ENCODE results near the gene OSBPL10.

Gene OSBPL10

DNA sequence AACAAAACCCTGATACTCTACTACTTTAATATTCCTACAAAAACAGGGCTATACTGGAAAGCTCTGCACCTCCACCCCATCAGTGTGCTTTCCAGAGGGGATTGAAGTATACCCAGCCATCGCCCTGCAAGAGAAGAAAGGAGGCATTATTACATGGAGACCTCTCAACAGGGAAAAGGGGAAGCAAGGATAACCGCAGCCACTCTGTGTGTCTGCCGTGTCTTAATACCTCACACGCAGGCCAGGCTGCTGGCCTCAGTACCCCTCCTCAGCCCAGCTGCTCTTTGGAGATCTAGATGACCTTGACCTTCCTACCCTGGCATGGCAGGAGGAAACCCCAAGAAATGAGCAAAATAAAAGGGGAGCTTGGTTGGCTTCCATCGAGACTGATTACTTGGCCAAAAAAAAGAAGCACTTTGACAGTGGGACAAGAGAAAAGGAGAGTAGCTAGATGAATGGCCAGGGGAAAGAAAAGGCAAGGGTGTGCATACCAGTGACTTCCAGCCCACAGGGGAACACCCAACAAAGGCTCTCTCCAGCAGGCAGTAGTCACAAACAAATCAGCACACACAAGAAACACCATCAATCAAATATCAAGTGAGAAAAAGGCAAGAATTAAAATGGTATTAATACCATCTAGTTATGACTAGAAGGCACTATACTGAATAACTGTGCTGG, 318.9 kb downstream of the OSBPL10 start:
- Histone ChIP-seq H3K4me1 (ENCODE audit: insufficient read depth, low read length) (peaks cover 3% of the 10 kb centered on the region; the same call in 1 of the 2 replicates), H3K36me3 (ENCODE audit: insufficient read depth, low read depth, low read length) (peaks cover 45% of the 10 kb centered on the region; the same call in 1 of the 2 replicates)

DNA sequence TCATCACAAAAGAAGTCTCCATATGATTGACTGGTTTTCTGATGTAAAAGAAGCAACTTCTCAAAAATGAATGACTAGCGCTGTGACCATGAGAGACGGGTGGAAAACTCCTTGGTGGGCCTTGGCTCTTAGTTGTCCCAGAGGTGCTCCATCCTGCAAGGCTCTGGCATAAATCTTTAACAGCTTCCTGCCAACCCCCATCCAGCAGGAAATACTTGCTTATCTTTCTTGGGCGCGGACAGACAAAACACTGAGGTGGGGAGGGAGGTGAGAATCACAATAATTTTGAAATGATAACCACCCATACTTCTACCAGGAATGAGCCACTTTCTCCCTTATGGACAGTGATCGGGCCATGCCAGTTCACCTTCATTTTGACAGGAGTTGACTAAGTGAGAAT, 319.8 kb downstream of the OSBPL10 start:
- H3K9ac ChIP-seq (ENCODE audit: low read depth, low read length): no peak overlapping the region
- H3K4me3 ChIP-seq (ENCODE audit: low read length): no peak overlapping the region
- H3K27me3 ChIP-seq (ENCODE audit: insufficient read depth, low read length): no peaks in the 10 kb centered on the region
- peaks cover 47% of the 10 kb centered on the region; the same call in 1 of the 2 replicates for H3K36me3 ChIP-seq (ENCODE audit: insufficient read depth, low read depth, low read length)
- H3K27ac ChIP-seq (ENCODE audit: low read length): no peak overlapping the region
- H3K4me1 ChIP-seq (ENCODE audit: insufficient read depth, low read length): peaks cover 3% of the 10 kb centered on the region; the same call in 1 of the 2 replicates
- H3K9me3 ChIP-seq (ENCODE audit: insufficient read depth, low read depth, low read length): peaks cover 19% of the 10 kb centered on the region

More for the DNA sequence above, 318.9 kb downstream of the OSBPL10 start:
- Histone ChIP-seq H3K27ac (ENCODE audit: low read length) (no peak overlapping the region), H3K27me3 (ENCODE audit: insufficient read depth, low read length) (no peaks in the 10 kb centered on the region), H3K9me3 (ENCODE audit: insufficient read depth, low read depth, low read length) (peaks cover 11% of the 10 kb centered on the region; the same call in 1 of the 2 replicates), H3K9ac (ENCODE audit: low read depth, low read length) (no peak overlapping the region), H3K4me3 (ENCODE audit: low read length) (no peak overlapping the region)

DNA sequence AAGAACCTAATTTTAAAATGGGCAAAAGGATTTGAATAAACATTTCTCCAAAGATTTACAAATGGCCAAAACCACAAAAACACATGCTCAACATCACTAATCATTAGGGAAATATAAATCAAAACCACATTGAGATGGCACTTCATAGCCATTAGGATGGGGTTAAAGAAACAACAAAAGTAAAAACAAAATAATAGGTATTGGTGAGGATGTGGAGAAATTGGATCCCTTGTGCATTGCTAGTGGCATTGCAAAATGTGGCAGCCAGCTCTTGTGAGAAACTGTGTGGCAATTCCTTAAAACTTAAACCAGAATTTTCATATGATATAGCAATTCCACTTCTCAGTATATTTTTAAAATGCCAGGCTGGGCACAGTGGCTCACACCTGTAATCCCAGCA, 321.8 kb downstream of the OSBPL10 start:
- no peak overlapping the region for H3K27ac ChIP-seq (ENCODE audit: low read length)
- H3K4me3 ChIP-seq (ENCODE audit: low read length): no peak overlapping the region
- H3K4me1 ChIP-seq (ENCODE audit: insufficient read depth, low read length): peaks cover 3% of the 10 kb centered on the region; the same call in 1 of the 2 replicates
- H3K9me3 ChIP-seq (ENCODE audit: insufficient read depth, low read depth, low read length): peaks cover 38% of the 10 kb centered on the region
- no peak overlapping the region for H3K9ac ChIP-seq (ENCODE audit: low read depth, low read length)
- no peaks in the 10 kb centered on the region for H3K27me3 ChIP-seq (ENCODE audit: insufficient read depth, low read length)
- H3K36me3 ChIP-seq (ENCODE audit: insufficient read depth, low read depth, low read length): peaks cover 55% of the 10 kb centered on the region; the same call in 1 of the 2 replicates

DNA sequence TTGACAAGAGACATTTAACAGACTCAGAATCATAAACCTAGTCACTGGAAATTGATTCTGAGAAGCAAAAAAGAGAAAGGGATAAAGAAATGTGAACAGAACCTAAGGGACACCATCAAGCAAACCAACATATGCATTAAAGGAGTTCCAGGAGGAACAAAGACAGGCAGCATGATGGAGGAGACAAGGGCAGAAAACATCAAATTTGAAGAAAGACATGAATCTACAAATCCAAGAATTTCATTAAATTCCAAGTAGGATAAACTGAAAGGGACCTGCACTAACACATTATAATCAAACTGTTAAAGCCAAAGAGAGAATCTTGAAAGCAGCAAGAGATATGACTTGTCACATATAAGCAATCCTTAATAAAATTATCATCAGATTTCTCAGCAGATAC, 326.1 kb downstream of the OSBPL10 start:
- peaks cover 36% of the 10 kb centered on the region; the same call in 1 of the 2 replicates for H3K36me3 ChIP-seq (ENCODE audit: insufficient read depth, low read depth, low read length)
- H3K27ac ChIP-seq (ENCODE audit: low read length): no peak overlapping the region
- no peak overlapping the region for H3K9ac ChIP-seq (ENCODE audit: low read depth, low read length)
- H3K27me3 ChIP-seq (ENCODE audit: insufficient read depth, low read length): no peaks in the 10 kb centered on the region
- H3K4me3 ChIP-seq (ENCODE audit: low read length): no peak overlapping the region
- no peaks in the 10 kb centered on the region for H3K4me1 ChIP-seq (ENCODE audit: insufficient read depth, low read length)
- H3K9me3 ChIP-seq (ENCODE audit: insufficient read depth, low read depth, low read length): peaks cover 76% of the 10 kb centered on the region

DNA sequence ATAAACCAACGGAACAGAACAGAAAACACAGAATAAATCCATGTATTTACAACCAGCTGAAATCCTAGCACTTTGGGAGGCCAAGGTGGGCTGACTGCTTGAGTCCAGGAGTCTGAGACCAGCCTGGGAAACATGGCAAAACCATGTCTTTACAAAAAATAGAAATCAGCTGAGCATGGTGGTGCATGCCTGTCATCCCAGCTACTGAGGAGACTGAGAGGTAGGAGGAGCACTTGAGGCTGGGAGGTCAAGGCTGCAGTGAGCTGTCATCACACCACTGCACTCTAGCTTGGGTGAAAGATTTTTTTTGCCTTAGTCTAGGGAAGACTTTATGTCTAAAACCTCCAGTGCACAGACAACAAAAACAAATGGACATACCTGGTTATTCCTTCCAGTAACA, 327.6 kb downstream of the OSBPL10 start:
- Histone ChIP-seq H3K4me3 (ENCODE audit: low read length) (no peak overlapping the region), H3K36me3 (ENCODE audit: insufficient read depth, low read depth, low read length) (peaks cover 31% of the 10 kb centered on the region; the same call in 1 of the 2 replicates), H3K4me1 (ENCODE audit: insufficient read depth, low read length) (no peaks in the 10 kb centered on the region), H3K9me3 (ENCODE audit: insufficient read depth, low read depth, low read length) (peaks cover 90% of the 10 kb centered on the region), H3K9ac (ENCODE audit: low read depth, low read length) (no peak overlapping the region), H3K27me3 (ENCODE audit: insufficient read depth, low read length) (no peaks in the 10 kb centered on the region), H3K27ac (ENCODE audit: low read length) (no peak overlapping the region)

DNA sequence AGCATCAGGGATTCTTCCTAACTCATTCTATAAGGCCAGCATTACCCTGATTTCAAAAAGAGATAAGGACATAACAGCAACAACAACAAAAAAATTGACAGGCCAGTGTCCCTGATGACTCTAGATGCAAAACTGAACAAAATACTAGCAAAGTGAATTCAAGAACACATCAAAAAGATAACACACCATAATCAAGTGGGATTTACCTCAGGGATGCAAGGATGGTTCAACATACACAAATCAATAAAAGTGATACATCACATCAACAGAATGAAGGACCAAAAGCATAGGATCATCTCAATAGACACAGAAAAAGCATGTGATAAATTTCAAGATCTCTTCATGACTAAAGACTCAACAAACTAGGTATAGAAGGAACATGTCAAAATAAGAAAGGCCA, 328.8 kb downstream of the OSBPL10 start:
- no peak overlapping the region for H3K9ac ChIP-seq (ENCODE audit: low read depth, low read length)
- no peak overlapping the region for H3K4me3 ChIP-seq (ENCODE audit: low read length)
- no peaks in the 10 kb centered on the region for H3K4me1 ChIP-seq (ENCODE audit: insufficient read depth, low read length)
- no peak overlapping the region for H3K27ac ChIP-seq (ENCODE audit: low read length)
- H3K9me3 ChIP-seq (ENCODE audit: insufficient read depth, low read depth, low read length): peaks cover 91% of the 10 kb centered on the region
- H3K27me3 ChIP-seq (ENCODE audit: insufficient read depth, low read length): no peaks in the 10 kb centered on the region
- peaks cover 37% of the 10 kb centered on the region for H3K36me3 ChIP-seq (ENCODE audit: insufficient read depth, low read depth, low read length)

DNA sequence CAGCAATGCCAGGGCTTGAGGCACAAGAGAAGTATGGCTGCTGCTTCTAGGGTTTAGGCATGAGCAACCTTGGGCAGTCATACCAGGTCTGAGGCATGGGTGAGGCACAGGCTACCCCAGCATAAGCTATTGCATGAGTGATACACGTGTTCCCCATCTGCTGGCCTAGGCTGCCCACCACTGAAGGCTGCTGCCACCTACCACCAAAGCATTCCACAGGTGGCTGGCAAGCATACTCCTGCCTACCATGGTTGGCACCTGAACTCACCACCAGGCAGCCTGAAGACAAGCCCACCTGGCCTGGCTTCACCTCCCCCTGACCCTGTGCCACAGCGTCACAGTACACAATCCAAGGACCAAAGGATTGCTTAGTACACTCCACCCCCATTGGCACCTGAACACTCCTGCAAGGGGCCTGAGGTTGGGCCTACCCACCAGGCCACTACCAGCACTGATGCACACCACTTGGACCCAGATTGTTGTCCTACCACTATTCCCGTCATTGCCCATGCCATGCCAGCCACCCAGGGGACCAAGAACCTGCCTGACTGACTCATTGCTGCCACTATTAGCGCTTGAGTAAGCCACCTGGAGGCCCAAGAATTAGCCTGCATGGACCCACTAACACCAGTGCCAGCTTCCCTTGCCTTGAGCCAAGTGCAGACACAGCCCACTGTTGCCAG, 332.6 kb downstream of the OSBPL10 start:
- Histone ChIP-seq H3K27me3 (ENCODE audit: insufficient read depth, low read length) (no peaks in the 10 kb centered on the region), H3K4me3 (ENCODE audit: low read length) (no peak overlapping the region), H3K27ac (ENCODE audit: low read length) (no peak overlapping the region), H3K36me3 (ENCODE audit: insufficient read depth, low read depth, low read length) (peaks cover 29% of the 10 kb centered on the region), H3K9ac (ENCODE audit: low read depth, low read length) (no peak overlapping the region), H3K4me1 (ENCODE audit: insufficient read depth, low read length) (no peaks in the 10 kb centered on the region), H3K9me3 (ENCODE audit: insufficient read depth, low read depth, low read length) (peaks cover 60% of the 10 kb centered on the region)

DNA sequence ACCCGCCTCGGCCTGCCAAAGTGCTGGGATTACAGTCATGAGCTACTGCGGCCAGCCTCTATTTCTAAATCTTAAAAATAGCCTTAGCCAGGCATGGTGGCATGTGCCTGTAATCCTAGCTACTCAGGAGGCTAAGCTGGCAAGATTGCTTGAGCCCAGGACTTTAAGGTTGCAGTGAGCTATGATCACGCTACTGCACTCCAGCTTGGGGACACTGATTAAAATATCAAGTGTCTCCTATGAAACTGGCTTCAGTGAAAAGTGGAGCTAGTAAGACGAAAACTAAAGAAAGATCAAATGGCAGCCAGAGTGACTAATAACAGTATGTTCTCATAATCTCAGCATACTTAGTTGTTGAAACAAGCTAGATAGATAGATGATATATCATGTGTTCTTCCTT, 335.8 kb downstream of the OSBPL10 start:
- H3K4me1 ChIP-seq (ENCODE audit: insufficient read depth, low read length): no peaks in the 10 kb centered on the region
- no peak overlapping the region for H3K4me3 ChIP-seq (ENCODE audit: low read length)
- no peak overlapping the region for H3K9ac ChIP-seq (ENCODE audit: low read depth, low read length)
- H3K9me3 ChIP-seq (ENCODE audit: insufficient read depth, low read depth, low read length): peaks cover 31% of the 10 kb centered on the region
- H3K27ac ChIP-seq (ENCODE audit: low read length): no peak overlapping the region
- no peaks in the 10 kb centered on the region for H3K27me3 ChIP-seq (ENCODE audit: insufficient read depth, low read length)
- peaks cover 24% of the 10 kb centered on the region for H3K36me3 ChIP-seq (ENCODE audit: insufficient read depth, low read depth, low read length)

DNA sequence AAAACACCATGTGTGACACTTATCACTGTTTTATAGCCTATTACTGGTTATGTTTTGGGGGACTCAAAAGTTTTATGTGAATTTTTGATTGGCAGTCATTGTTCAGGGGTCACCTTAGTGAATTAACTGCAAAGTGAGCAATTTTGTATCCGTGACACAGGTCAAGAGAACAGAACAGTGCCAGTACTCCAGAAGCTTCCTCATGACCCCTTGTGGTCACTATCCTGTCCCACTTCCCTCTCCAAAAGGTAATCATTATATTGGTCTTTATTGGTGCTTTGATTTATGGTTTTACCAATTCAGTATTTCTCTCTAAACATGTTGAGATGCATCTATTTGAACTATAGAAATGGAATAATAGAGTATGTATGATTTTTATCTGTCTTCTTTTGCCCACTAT, 341.2 kb downstream of the OSBPL10 start:
- Histone ChIP-seq H3K4me3 (ENCODE audit: low read length) (no peak overlapping the region), H3K4me1 (ENCODE audit: insufficient read depth, low read length) (no peaks in the 10 kb centered on the region), H3K9ac (ENCODE audit: low read depth, low read length) (no peak overlapping the region), H3K36me3 (ENCODE audit: insufficient read depth, low read depth, low read length) (peaks cover 24% of the 10 kb centered on the region; the same call in 1 of the 2 replicates), H3K9me3 (ENCODE audit: insufficient read depth, low read depth, low read length) (no peaks in the 10 kb centered on the region), H3K27me3 (ENCODE audit: insufficient read depth, low read length) (no peaks in the 10 kb centered on the region), H3K27ac (ENCODE audit: low read length) (no peak overlapping the region)

DNA sequence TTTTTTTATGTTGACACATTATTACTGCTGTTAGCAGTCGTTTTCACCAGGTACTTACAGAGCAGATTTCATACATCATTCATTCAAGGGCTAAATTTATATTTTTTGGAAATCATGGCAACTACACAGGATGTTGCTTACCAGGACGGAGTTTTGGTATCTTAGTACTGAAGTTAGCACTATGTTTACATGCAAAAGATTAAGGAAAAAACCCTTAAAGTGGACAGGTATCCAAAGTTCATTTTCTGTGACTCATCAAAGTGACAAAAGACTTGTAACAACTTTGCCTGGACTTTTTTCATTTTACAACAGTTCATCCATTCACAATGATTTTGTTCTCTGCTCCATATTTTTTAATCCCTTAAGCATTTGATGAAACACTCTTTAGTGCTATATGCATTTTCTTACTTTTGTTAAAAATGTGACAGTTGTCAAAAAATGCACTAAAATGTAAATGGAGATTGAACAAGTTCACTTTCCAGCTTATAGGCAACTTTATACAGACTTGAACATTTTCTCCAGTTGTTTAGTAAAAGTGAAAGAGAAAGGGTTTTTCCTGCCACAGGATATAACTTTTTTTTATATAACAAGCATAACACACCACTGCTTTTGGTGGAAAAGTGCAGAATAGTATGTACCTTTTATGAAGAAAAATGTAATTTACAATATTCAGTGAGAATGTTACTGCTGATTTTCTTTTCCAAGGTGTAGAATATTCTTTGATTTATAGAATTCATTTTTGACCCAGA, 344.2 kb downstream of the OSBPL10 start:
- Histone ChIP-seq H3K36me3 (ENCODE audit: insufficient read depth, low read depth, low read length) (peaks cover 40% of the 10 kb centered on the region; the same call in 1 of the 2 replicates), H3K9ac (ENCODE audit: low read depth, low read length) (no peak overlapping the region), H3K4me3 (ENCODE audit: low read length) (no peak overlapping the region), H3K4me1 (ENCODE audit: insufficient read depth, low read length) (no peaks in the 10 kb centered on the region), H3K27me3 (ENCODE audit: insufficient read depth, low read length) (no peaks in the 10 kb centered on the region), H3K27ac (ENCODE audit: low read length) (no peak overlapping the region), H3K9me3 (ENCODE audit: insufficient read depth, low read depth, low read length) (no peaks in the 10 kb centered on the region)

DNA sequence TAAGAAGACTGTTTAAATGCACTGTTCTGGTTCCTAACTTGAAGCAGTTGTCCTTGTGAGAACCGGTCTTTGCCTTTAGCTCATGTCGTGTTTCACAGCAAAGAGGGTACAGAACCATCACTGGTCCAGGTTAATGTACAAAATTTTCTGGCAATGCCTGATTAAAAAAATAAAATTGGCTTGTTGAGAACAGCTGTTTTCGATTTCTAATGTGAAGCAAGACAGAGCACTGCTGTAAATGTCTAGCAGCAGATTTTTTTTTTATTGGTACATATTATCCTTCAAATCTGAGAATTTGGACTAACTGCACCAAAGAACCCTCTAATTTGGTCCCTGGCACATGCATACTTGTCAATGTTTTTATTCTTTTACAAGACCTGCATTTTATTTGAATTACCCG, 345.0 kb downstream of the OSBPL10 start:
- Histone ChIP-seq H3K27me3 (ENCODE audit: insufficient read depth, low read length) (no peaks in the 10 kb centered on the region), H3K4me1 (ENCODE audit: insufficient read depth, low read length) (no peaks in the 10 kb centered on the region), H3K36me3 (ENCODE audit: insufficient read depth, low read depth, low read length) (peaks cover 48% of the 10 kb centered on the region), H3K4me3 (ENCODE audit: low read length) (no peak overlapping the region), H3K9ac (ENCODE audit: low read depth, low read length) (no peak overlapping the region), H3K9me3 (ENCODE audit: insufficient read depth, low read depth, low read length) (no peaks in the 10 kb centered on the region), H3K27ac (ENCODE audit: low read length) (no peak overlapping the region)

Measured in iPS-20b (cell line).